Kidney glomerular epithelial cell (primary cell): Measurements from ENCODE around the gene INHBA.

Experiments used
- DNase-seq: peaks from one replicate; lab custom pipeline; 2025; lab: John Stamatoyannopoulos, UW

INHBA gene

DNA sequence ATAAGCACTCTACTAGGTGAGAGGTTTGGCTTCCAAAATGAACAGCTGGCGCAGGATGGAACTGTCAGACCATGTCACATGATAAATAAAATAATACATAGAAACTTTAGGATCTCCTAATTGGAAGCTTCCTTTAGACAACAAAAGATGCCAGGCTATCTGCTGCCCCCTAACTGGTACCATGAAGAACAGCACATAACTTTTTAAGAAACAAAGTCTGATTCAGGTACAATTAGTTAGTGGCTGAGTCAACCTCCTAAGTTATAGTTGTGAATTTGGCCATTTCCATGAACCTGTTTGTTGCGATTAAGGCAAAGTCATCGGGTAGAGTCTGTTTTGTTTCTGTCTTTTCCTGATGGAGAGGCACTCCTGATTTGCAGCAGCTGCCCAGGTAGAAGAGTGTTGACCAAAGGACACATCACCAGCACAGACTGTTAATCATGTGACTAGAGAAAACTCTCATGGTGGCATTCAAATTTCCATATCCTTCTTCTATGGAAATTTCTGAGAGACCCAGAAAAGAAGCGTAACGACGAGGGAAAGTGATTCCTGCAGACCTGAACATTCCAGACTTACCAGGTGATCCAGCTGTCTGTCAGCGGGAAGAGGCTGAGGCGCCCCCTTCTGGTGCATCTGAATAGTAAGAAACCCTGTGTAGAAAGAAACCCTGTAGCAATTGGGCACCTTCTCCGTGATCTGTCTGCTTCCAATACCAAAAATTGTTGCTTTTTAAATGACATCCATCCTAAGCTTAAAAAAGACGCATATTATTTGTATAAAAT lies 8.6 kb upstream of the INHBA start:
- DNase-seq, result peak; percentile 18

DNA sequence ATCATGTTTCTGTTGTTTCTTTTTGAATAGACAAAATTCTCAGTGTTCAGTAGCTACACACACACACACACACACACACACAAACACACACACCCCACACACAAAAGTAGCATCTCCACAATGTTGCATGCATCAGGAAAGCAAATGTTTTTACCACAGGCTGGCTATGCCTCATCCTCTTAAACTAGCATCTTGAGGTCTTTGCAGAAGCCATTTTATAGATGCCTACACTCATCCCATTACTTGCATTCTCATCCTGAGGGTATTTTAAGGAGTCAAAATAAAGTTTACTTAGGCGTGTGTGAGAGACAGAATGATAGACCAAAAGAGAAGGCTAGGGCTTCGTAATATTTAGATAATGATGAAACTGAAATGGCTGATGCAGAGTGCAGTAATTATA lies 7.9 kb upstream of the INHBA start:
- DNase-seq, result no peak

DNA sequence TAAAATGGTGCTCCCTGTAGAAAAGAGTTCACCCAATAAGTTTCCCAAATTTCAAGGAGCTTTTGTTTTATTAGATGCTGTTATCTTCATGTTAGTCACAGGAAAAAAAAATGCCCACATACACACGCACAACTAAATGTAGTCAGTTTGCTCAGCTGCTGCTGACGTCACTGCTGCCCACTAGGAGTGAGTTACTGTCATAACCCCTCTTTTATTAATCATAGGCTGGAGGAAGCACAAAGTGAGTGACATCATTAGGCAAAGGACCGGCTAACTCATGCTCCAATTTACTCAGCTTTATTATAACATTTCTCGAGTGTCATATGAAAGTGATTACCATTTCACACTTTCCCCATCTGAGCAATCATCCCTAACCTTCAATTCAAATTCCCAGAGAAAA lies 6.7 kb upstream of the INHBA start:
- DNase-seq, result peak; percentile 41

DNA sequence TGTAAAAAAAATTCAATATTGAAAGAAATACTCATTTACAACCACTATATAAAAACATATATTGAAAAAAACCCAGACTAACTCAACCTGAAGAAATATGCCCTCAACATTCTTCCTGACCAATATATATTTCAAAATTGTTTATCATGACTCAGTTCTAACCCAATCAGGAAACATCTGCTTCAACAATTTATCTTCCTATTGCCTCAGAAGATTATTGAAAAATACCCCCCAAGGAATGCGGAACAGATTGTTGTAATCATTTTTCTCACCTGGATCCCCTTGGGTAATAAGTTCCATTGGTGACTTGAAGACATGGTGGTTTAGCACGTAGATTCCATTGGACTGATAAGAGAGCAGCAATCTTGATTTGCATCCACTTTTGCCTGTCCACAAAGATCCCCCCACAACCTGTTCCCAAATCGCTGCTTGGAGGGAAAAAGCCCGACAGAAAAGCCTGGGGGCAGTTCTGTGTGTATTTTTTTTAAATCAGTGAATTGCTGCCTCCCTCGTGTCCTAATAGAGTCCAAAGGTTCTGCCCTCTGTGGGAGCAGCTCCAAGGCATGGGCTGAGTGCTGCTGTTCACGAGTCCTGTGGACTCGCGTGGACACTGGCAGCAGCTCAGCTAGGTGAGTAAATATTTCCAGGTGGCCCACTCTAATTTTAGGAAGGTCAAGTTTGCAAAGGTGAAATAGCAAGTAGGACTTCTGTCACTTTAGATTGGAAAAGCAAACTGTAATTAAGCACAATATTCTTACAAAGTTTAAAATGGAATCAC lies 5.9 kb upstream of the INHBA start:
- no peak for DNase-seq

DNA sequence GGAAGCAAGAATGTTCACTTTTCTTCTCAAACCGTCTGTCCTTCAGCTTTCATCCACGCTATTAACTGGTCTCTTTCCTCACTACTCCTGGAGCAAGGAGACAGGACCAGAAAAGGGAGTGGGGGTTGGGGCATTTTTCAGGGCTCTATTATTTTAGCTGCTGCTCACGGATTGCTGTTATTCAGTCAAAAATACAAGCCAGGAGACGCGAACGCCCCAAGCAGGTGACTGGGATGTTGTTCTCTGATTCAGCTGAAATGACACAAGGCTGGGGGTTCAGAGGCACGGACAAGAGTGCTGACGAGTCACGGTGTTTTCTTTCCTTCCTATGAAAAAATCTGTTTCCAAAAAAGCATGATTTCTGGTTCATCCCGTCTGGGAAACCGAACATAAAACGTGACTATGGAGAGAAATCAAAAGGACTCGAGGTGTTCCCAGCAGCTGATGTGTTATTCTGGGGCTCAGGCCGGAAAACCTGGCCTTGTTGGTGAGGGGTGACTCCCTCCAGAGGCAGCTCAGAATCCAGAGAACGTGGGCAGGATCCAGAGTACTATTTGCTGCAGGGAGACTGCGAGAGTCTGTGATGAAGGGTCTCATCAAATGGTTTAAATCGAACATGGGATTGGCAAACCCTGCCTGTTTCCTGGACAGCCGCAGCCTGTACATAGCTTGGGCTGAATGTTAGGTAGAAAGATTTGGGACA lies 3.5 kb upstream of the INHBA start:
- DNase-seq, result no peak

DNA sequence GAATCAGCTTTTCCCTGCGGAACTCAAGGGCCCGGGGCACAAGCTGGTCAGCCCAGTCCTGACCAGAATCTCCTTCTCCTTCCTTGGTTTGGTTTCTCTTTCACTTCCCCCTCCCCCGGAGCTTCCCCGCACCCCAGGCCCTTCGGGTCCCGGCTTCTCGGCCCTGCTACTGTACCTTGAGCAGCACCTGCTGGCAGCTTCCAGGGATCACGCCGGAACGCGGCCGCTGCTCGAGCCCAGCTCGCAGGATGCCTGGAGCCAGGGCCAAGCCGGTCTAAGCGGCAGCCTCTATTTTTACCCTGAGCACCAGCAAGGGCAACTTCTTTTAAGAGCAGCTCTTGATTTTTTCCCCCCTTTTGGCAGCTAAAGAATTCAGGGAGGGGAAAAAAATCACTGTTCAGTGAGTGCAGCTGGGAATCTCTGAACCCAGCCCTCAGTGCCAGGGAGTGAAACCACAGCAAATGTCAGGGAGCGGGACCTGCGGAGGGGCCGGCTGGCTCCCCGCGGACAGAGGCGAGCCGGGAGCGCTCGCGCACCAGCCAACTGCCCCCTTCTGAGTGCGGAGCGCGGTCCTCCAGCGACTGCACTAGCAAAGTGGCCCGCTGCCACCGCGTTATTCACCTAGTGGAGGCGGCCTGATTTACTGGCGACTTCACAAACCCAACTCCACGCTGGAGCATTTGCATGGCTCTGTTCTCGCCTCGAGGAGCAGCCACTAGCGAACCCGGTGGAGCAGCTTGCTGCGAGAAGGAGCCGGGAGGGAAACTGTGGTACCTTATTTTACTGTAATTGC lies 2.4 kb upstream of the INHBA start:
- DNase-seq, result peak; percentile 84

DNA sequence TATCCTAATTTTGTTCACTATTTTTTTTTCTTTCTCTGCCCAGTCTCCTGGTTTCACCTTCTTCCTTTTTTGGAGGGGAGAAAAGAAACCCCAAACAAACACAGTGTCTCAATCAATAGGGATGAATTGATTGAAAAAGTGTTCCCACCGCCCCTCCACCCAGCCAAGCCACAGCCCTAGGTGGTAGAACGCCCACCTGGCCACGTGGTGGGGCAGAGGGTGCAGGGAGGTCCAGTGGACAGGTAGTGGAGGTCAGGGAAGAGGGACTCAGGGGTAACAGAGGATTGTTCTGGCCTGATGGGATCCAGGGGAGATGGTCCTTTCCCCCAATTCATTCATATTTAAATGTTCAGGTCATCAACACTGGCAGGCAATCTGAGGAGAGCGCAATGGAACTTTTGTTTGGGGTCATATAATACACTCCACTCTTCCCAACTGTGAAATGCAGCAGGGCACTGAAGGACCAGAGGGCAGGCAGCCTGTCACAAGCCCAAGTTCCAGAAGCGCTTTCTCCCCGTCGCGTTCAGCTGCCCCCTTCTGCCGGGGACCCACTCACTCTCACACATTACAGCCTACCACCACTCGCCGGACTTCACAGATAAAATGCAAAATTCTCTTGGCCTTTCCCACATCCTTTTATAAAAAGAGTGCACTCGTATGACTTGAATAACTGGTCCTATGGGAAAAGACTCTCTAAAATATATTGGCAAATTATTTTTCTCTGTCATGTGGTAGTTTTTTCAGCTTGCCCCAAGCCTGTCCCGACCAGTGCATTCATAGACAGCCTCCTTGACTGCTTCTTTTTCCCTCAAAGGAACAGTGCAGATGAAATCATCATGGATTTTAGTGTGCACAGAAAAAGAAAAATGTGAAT lies 1.6 kb downstream of the INHBA start:
- DNase-seq, result no peak

DNA sequence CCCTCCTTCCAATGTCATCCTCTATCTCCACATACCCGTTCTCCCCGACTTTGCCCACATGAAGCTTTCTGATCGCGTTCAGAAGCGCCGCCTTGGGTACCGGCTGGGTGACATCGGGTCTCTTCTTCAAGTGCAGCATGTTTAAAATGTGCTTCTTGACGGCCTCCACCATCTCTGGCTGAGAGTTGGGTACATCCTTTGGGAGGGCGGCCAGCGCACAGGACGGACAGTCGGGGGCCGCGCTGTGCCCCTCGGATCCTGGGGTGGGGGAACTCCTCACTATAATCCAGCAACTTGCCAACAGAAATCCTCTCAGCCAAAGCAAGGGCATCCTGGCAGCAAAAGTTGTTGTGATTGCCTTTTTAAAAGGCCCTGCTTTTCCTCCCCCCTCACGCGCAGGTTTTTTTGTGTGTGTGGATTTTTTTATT lies 2.8 kb downstream of the INHBA start:
- DNase-seq, result no peak

DNA sequence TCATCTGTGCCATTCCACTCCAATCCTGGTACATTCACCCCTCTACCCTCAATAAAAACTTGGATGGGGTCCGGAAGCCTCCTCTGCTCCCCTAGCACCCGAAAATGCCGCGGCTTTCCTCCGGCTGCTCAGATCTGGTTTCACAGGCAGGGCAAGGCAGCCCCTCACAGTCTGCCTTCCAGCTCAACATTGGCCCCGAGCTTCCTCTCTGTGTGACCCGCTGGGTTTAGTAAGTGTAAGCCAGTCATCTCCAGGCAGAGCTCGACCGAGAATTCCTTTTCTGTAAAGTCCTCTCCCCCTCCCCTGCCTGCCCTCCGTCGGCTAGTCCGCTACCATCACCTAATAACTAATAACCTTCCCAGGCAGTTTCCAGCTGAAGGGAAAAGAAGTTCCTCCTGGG lies 3.4 kb downstream of the INHBA start:
- no peak for DNase-seq

DNA sequence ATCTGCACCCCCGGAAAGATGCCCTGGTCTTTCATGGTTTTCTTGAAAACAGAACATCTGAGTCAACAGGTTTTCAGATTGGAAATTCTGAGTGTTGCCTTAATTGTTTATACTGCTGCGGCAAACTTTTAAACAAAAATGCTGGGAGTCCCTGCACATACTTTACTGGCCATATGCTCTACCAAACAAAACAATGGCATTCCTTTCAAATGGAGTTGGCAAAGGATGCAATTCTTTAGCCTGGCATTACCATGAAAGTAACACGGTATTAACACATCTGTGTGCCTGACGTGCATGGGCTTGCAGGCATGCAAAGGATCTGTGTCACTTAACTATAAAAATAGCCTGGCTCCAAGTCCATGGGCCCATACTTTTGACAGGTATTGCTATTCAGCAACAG lies 4.2 kb downstream of the INHBA start:
- no peak for DNase-seq

DNA sequence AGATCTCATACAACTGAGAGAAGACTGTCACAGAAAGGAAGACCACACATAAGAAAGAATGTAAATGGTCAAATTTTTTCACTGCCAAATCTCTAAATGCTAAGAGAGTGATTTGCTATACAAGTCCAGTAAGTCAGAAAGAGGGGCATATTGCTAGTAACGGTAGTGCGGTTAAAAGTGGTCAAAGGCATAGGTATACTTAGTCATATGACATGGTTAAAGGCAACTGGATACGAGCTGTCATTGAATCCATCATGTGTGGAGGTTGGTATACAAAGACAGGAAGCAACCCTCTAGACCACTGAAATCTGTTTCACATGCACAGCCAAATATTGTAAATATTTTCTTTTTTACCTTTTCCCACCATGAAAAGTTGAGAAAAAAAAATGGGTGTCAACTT lies 4.8 kb downstream of the INHBA start:
- DNase-seq, result no peak

DNA sequence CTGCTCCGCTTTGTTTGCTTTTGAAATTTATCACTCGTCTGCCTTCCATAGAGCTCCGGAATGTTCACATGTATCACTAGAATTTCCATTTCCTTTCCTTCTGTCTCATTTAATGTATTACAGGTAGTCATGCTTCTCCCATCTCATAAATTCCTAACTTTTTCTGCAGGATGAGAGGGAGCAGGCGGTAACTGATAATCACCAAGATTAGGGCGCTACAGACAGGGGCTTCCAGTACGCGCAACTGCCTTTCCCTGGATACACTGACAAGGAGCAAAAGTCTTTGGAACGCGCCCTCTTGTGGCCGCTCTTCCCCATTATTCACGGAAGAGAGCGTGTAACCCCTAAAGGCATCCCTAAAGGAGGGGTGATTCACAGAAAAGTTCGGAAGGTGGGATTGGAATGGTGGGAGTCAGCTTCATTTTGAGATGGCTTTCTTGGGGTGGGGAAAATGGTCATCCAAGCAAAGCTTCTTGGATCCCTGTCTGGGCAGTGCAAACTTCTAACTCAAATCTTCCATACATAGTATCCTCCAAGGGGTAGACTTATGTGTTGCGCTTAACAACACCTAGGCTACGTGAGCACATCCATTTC lies 6.5 kb downstream of the INHBA start:
- DNase-seq, result peak; percentile 92

DNA sequence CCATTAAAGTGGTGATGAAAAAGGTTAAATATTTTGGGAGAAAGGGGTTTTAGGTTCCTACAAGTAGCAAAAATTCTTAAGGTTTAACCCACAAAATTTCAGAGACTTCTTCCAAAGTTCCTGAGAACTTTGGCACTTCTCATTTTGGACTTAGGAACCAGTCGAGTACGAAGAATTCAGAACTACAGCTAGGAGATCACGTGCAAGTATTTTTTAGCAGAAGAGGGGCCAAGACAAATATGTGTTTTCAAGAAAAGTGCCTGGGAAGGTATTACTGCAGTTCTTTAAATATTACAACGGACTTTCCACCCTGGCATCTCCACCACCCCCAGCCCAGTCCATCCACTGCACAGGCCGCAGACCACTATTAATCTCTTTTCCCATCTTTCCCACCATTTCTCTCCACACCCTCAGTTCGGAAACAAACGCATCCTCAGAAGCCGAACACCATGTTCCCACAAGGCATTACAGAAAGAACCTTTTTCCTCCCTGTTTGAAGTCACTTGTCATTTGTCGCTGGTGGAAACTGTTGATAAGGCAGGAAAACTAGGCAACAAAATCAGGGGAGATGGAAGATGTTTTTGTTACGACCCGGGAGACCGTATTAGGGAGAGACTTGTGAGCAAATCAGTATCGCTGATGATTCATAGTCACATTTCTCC lies 7.1 kb downstream of the INHBA start:
- no peak for DNase-seq

DNA sequence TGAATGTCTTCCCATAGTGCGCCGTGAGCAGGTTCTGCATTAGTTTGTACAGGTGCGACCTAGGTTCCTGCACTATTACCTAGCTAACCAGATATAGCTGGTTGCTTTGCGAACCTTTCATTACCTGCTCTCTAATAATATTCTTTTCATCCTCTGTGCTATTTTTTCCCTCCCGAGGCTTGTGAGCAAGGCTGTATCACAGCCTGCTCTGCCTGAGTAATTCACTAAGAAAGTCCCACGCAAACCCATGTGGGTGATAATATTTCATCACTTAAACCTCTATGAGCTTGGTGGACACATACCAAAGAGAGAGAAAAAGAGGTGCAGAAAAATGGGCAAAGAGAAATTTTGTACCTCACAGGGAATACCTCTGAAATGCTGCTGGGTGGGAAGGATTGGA lies 8.4 kb downstream of the INHBA start:
- DNase-seq, result peak; percentile 37

DNA sequence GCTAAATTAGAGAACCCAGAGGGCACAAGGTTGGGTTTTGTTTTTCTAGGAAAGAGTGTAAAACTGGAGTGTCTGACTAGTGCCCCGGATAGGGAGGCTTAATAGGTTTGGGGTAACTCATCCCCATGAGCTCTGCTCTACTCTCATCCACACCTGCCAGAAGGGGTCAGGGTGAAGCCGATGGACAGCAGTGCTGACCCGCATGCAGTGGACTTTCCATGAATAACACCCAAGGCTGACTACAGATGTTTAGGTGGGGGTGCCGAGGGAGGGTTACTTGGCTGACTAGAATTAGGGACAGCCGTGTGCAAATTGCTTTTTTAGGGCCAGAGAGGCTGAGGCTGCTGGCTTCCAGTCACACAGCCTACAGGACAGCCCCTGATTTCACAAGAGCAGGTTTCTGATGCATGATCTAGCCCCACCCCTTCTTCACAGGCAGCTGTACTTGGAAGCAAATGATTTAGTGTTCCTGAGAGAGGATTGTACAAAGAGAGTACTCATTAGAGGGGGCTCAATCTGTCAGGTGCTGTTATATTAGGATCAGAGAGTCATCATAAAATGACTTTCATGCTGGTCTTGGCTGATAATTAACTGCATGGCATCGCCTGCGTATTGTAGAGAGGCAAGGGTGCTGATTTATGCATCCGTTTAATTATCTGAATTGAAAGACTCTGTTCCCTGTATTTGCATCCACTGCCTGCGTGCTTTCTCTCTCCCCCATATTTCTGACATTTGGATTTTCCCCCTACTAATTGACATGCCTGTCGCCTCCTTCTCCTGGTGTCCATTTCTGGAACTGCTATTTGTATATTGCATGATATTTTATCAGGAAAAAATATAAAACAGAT lies 9.5 kb downstream of the INHBA start:
- DNase-seq, result peak; percentile 54

DNA sequence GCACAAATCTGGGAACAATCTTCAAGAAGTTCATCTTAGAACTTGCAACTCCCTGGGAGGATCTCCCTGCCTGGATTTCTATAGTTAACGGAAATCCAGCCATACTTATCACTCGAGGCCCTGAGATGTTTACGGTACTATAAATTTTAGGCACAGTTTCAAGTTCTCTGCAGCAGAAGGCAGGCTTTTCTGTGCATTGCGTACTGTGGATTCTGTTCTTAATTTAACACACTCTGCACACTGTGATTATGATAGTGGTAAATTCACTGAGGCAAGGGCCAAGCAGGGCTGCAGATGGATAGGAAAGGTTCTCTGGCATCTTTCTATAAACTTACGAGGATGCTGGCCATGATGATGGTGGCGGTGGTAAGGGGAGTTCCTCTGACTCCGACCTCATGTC lies 10.6 kb downstream of the INHBA start:
- DNase-seq, result no peak

DNA sequence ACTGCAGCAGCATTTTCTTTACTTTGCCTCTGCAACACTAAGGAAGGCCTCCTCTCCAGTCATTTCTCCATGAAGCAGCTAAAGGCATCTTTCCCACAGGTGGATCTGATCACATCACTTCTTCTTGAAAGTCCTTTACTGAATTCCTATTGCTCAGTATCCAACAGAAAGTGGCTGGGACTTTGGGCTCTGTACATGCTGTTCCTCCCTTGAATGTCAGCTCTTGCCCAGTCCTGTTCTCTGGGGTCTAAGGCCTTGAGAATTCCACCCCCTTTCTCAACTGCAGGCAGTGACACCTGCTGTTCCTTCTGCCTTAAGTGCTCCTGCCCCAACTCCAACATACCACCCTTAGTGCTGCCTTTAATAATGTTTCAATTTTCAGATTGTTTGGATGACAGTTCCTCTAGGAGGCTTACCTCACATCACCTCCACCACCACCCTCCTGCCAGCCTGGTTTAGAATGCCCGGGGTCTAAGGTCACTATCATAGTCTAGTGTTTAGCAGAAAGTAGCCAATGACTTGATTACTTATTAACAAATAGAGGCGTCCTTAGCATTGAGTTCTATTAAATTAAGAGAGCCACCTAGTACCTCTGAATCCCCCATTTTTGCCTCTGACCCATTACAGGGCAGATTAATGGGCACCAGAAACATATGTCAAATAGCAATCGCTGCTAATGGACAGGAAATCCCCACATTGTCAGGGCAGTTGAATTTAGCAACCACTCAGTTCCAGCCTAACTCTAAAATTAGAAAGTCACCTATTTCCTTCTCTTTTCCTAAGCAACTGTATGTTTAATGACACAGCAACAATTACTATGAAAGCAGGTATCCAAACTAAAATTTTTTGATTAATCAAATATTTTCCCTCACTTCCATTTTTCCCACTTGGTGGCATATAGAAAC lies 11.4 kb downstream of the INHBA start:
- no peak for DNase-seq

DNA sequence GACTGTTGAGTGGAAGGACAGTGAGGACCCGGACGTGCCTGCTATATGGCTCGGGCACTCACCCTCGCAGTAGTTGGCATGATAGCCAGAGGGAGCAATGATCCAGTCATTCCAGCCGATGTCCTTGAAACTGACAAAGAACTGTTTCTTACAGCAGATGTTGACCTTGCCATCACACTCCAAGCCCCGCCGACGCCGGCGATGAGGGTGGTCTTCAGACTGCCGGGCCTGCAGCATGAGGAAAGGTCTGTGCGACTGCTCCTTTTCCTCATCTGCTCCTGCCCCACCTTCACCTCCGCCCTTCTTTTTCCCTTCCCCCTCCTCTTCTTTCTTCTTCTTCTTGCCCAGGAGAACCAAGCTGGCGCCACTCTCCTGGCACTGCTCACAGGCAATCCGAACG lies 13.1 kb downstream of the INHBA start:
- no peak for DNase-seq
